ENCODE measurements around the gene HOXA13. TPM values are rescaled to one million over a fixed set of nuclear protein-coding genes. Genes with fewer than 3 reads are reported as not detected.

The HOXA13 gene
- total RNA-seq, 4 donors from 2014 or later, result 0.12 TPM; not detected in 3

GRCh38 chr7:27240015-27240731 lies 40.3 kb upstream of the HOXA13 start:
- no peak for ATAC-seq
- Histone ChIP-seq H3K4me3 (no peak overlapping the region), H3K4me1 (peaks cover 0 to 56% (median 31%) of the 10 kb centered on the region in 3 donors), H3K27ac (no peak overlapping the region), H3K27me3 (peaks cover 100% of the 10 kb centered on the region), H3K36me3 (no peaks in the 10 kb centered on the region), H3K9me3 (no peaks in the 10 kb centered on the region)
- 0 to 10% methylated on average over 1 to 6 of the region's 18 CpGs for WGBS, 2 donors (ENCODE audit: low coverage in 1 of 2)
- no peak for TF ChIP-seq POLR2AphosphoS5 (IDR thresholded peaks at IDR 0.05)
- no peak for TF ChIP-seq POLR2A (IDR thresholded peaks at IDR 0.05)
- TF ChIP-seq CTCF (IDR thresholded peaks at IDR 0.05), result no peak
- no peak for TF ChIP-seq EP300 (IDR thresholded peaks at IDR 0.05)

GRCh38 chr7:27239387-27240014 lies 39.6 kb upstream of the HOXA13 start:
- Histone ChIP-seq H3K27ac (no peak overlapping the region), H3K4me1 (peaks cover 0 to 50% (median 27%) of the 10 kb centered on the region in 3 donors), H3K36me3 (no peaks in the 10 kb centered on the region), H3K9me3 (no peaks in the 10 kb centered on the region), H3K27me3 (peaks cover 100% of the 10 kb centered on the region), H3K4me3 (peak overlapping the region in 1 of 2 donors; percentile 33)
- ATAC-seq, result no peak
- 8 to 9% methylated on average over 7 to 19 of the region's 55 CpGs for WGBS, 2 donors (ENCODE audit: low coverage in 1 of 2)
- no peak for TF ChIP-seq CTCF (IDR thresholded peaks at IDR 0.05)
- TF ChIP-seq EP300 (IDR thresholded peaks at IDR 0.05), result no peak
- no peak for TF ChIP-seq POLR2A (IDR thresholded peaks at IDR 0.05)
- no peak for TF ChIP-seq POLR2AphosphoS5 (IDR thresholded peaks at IDR 0.05)

- no peak for ATAC-seq
- Histone ChIP-seq H3K36me3 (no peaks in the 10 kb centered on the region), H3K4me1 (peaks cover 0 to 46% (median 27%) of the 10 kb centered on the region in 3 donors), H3K4me3 (peak overlapping the region in 1 of 2 donors; percentile 33), H3K27ac (no peak overlapping the region), H3K27me3 (peaks cover 100% of the 10 kb centered on the region), H3K9me3 (no peaks in the 10 kb centered on the region)
- WGBS, 2 donors (ENCODE audit: low coverage in 1 of 2), result 39% methylated on average over 8 of the region's 15 CpGs; no CpG with 5 or more reads in 1 of the 2 donors
- TF ChIP-seq CTCF (IDR thresholded peaks at IDR 0.05) (no peak), EP300 (IDR thresholded peaks at IDR 0.05) (no peak), POLR2A (IDR thresholded peaks at IDR 0.05) (no peak), POLR2AphosphoS5 (IDR thresholded peaks at IDR 0.05) (no peak)
These were observed 39.1 kb upstream of the HOXA13 start for GRCh38 chr7:27238979-27239386.

GRCh38 chr7:27237735-27238334 lies 37.9 kb upstream of the HOXA13 start:
- TF ChIP-seq EP300 (IDR thresholded peaks at IDR 0.05), result no peak
- TF ChIP-seq POLR2AphosphoS5 (IDR thresholded peaks at IDR 0.05), result no peak
- no peak for TF ChIP-seq POLR2A (IDR thresholded peaks at IDR 0.05)
- TF ChIP-seq CTCF (IDR thresholded peaks at IDR 0.05), result no peak
- H3K36me3 ChIP-seq, result no peaks in the 10 kb centered on the region
- H3K9me3 ChIP-seq, result no peaks in the 10 kb centered on the region
- no peak for ATAC-seq
- peaks cover 98% of the 10 kb centered on the region for H3K27me3 ChIP-seq
- 100% methylated on average over 1 of the region's 1 CpG for WGBS, 2 donors (ENCODE audit: low coverage in 1 of 2)
- H3K4me3 ChIP-seq, result no peak overlapping the region
- H3K4me1 ChIP-seq, result peaks cover 0 to 35% (median 18%) of the 10 kb centered on the region in 3 donors
- no peak overlapping the region for H3K27ac ChIP-seq
